HCT116 (cell line): ENCODE measurements around the gene GDAP2. TPM values are rescaled to one million over a fixed set of nuclear protein-coding genes. Genes with fewer than 3 reads are reported as not detected.
"Not testable (repeated sequence)": the region's sequence is repeated elsewhere in the genome, so short reads cannot be mapped to it uniquely, and the experiment has no call there.

Source experiments
- ATAC-seq: fragments of 200-7000 bp; cut with Tn5 transposase; 2 replicates; pipeline ENCODE4 v1.9.1; 2020; ENCODE audit warnings: mild to moderate bottlenecking, moderate library complexity
- BruUV-seq: library from RNA; stranded (reverse); fragments of 400-500 nt; replicated peaks from 2 replicates; lab custom pipeline; 2021; lab: Mats Ljungman, UMichigan
- CTCF ChIA-PET: fragments of 300-600 bp; sonication (Branson Sonifier 250); formaldehyde crosslinking; loops from one replicate; lab custom pipeline; 2021; ENCODE audit warnings: antibody characterized with exemption; lab: Charles Lee
- POLR2A ChIA-PET: fragments of 300-600, 350-600 bp; sonication (Branson Sonifier 250); formaldehyde crosslinking; loops from one replicate; lab custom pipeline; 2021; ENCODE audit warnings: antibody characterized with exemption; lab: Charles Lee
- RAD21 ChIA-PET, 2 experiments: fragments of 300-600 bp; sonication (Branson Sonifier 250); formaldehyde crosslinking; loops; one replicate each; lab custom pipeline; 2023; ENCODE audit warnings: low total read pairs in 2 of 2; ENCODE audit not compliant: uncharacterized antibody in 2 of 2, unreplicated experiment in 2 of 2, low non-redundant PET in 1 of 2; lab: Charles Lee
- DNase-seq: peaks from one replicate; pipeline ENCODE4 v3.0.0-alpha.2; 2010; ENCODE audit warnings: low read depth, low spot score
- H2AFZ ChIP-seq: fragments of 200-600 bp; shearing (Covaris generic), sonication (generic); 2 replicates; pipeline ENCODE4 v1.6.1; 2017; ENCODE audit warnings: low read depth, mixed run types, mixed read lengths, antibody characterized with exemption, low read length; ENCODE audit not compliant: poor library complexity, severe bottlenecking
- H3K27ac ChIP-seq: 2 replicates; pipeline ENCODE4 v1.5.1; 2012; ENCODE audit warnings: low read depth, low read length
- H3K27me3 ChIP-seq: fragments of 200-600 bp; sonication (generic); 2 replicates; pipeline ENCODE4 v1.6.1; 2016; ENCODE audit warnings: mixed run types, low read length, mixed read lengths; ENCODE audit not compliant: insufficient read depth
- H3K36me3 ChIP-seq, 2 experiments: fragments of 200-500 bp in 1 of 2; fragments of 200-600 bp in 1 of 2; sonication (Bioruptor generic) in 1 of 2; sonication (generic) in 1 of 2; 2 replicates each; pipeline versions ENCODE4 v1.5.1 to v1.6.1; 2014 to 2016; ENCODE audit warnings: low read length in 2 of 2, inconsistent platforms in 1 of 2, mixed read lengths in 1 of 2, mixed run types in 1 of 2; ENCODE audit not compliant: insufficient read depth in 2 of 2, control insufficient read depth in 1 of 2
- H3K4me1 ChIP-seq, 2 experiments: fragments of 200-600 bp in 1 of 2; sonication (generic) in 1 of 2; 2 replicates each; pipeline versions ENCODE4 v1.5.1 to v1.6.1; 2012 to 2017; ENCODE audit warnings: low read length in 2 of 2, inconsistent platforms in 1 of 2, mild to moderate bottlenecking in 1 of 2, mixed read lengths in 1 of 2, mixed run types in 1 of 2, moderate library complexity in 1 of 2; ENCODE audit not compliant: insufficient read depth in 2 of 2, control insufficient read depth in 1 of 2
- H3K4me2 ChIP-seq: fragments of 200-600 bp; sonication (generic); 2 replicates; pipeline ENCODE4 v1.6.1; 2017; ENCODE audit warnings: mixed run types, low read length, mixed read lengths
- H3K4me3 ChIP-seq, 2 experiments: fragments of 200-600 bp in 1 of 2; sonication (generic) in 1 of 2; replicated peaks in 1 of 2; 2 replicates each; pipeline ENCODE4 v1.5.1; 2011 to 2016; ENCODE audit warnings: low read length in 2 of 2, control low read depth in 1 of 2, low read depth in 1 of 2, mild to moderate bottlenecking in 1 of 2, mixed read lengths in 1 of 2, mixed run types in 1 of 2
- H3K79me2 ChIP-seq: fragments of 200-600 bp; sonication (generic); 2 replicates; pipeline ENCODE4 v1.6.1; 2017; ENCODE audit warnings: mild to moderate bottlenecking, mixed run types, low read length, moderate library complexity, mixed read lengths; ENCODE audit not compliant: insufficient read depth
- H3K9ac ChIP-seq: fragments of 200-600 bp; sonication (generic); 2 replicates; pipeline ENCODE4 v1.6.1; 2016; ENCODE audit warnings: low read length, mixed read lengths
- H3K9me2 ChIP-seq: fragments of 200-600 bp; sonication (generic), shearing (Covaris generic); 2 replicates; pipeline ENCODE4 v1.6.1; 2017; ENCODE audit warnings: mixed run types, mild to moderate bottlenecking, moderate library complexity; ENCODE audit not compliant: insufficient read depth
- H3K9me3 ChIP-seq, 2 experiments: fragments of 200-500 bp in 1 of 2; fragments of 200-600 bp in 1 of 2; sonication (Bioruptor generic) in 1 of 2; sonication (generic) in 1 of 2; 2 replicates each; pipeline ENCODE4 v1.6.1; 2014 to 2017; ENCODE audit warnings: low read length in 2 of 2, mixed read lengths in 2 of 2, inconsistent platforms in 1 of 2, low read depth in 1 of 2, mild to moderate bottlenecking in 1 of 2, mixed run types in 1 of 2, moderate library complexity in 1 of 2; ENCODE audit not compliant: control insufficient read depth in 1 of 2, insufficient read depth in 1 of 2
- H4K20me1 ChIP-seq: fragments of 200-600 bp; sonication (generic), shearing (Covaris generic); 2 replicates; pipeline ENCODE4 v1.6.1; 2017; ENCODE audit warnings: mixed run types, mild to moderate bottlenecking, moderate library complexity; ENCODE audit not compliant: insufficient read depth
- ATF3 ChIP-seq: IDR thresholded peaks from 2 replicates; pipeline ENCODE4 v1.6.1; 2012
- CBX3 ChIP-seq: IDR thresholded peaks from 2 replicates; pipeline ENCODE4 v1.6.1; 2012; ENCODE audit warnings: low read depth
- CEBPB ChIP-seq: IDR thresholded peaks from 2 replicates; pipeline ENCODE4 v1.6.1; 2012; ENCODE audit warnings: low read depth
- EGR1 ChIP-seq: IDR thresholded peaks from 2 replicates; pipeline ENCODE4 v1.6.1; 2012; ENCODE audit warnings: low read depth
- EZH2 ChIP-seq: fragments of 200-600 bp; sonication (generic); IDR thresholded peaks from 2 replicates; pipeline ENCODE4 v1.6.1; 2017; ENCODE audit warnings: antibody characterized with exemption, mixed run types
- EZH2phosphoT487 ChIP-seq: fragments of 200-600 bp; IDR thresholded peaks from 2 replicates; pipeline ENCODE4 v1.6.1; 2018; ENCODE audit warnings: antibody characterized with exemption, borderline replicate concordance
- FOSL1 ChIP-seq: IDR thresholded peaks from 2 replicates; pipeline ENCODE4 v1.6.1; 2012; ENCODE audit warnings: low read depth
- JUND ChIP-seq: IDR thresholded peaks from 2 replicates; pipeline ENCODE4 v1.6.1; 2012
- MAX ChIP-seq: IDR thresholded peaks from 2 replicates; pipeline ENCODE4 v1.6.1; 2012
- POLR2A ChIP-seq: IDR thresholded peaks from 2 replicates; pipeline ENCODE4 v1.7.0; 2011; ENCODE audit warnings: borderline replicate concordance; ENCODE audit not compliant: insufficient read depth, insufficient read length; ENCODE audit errors: extremely low read depth
- POLR2AphosphoS5 ChIP-seq: IDR thresholded peaks from 2 replicates; pipeline ENCODE4 v1.6.1; 2011; ENCODE audit warnings: mild to moderate bottlenecking, low read depth, low read length, moderate library complexity
- RAD21 ChIP-seq: IDR thresholded peaks from 2 replicates; pipeline ENCODE4 v1.6.1; 2012; ENCODE audit warnings: low read depth, mild to moderate bottlenecking
- REST ChIP-seq: IDR thresholded peaks from 2 replicates; pipeline ENCODE4 v1.6.1; 2012; ENCODE audit warnings: low read depth
- SIN3A ChIP-seq: IDR thresholded peaks from 2 replicates; pipeline ENCODE4 v1.6.1; 2012; ENCODE audit warnings: low read depth
- SP1 ChIP-seq: IDR thresholded peaks from 2 replicates; pipeline ENCODE4 v1.6.1; 2012; ENCODE audit warnings: low read depth
- SRF ChIP-seq: IDR thresholded peaks from 2 replicates; pipeline ENCODE4 v1.6.1; 2012; ENCODE audit warnings: low read depth
- TCF7L2 ChIP-seq: IDR thresholded peaks from 2 replicates; pipeline ENCODE4 v1.7.0; 2011; ENCODE audit warnings: borderline replicate concordance, inconsistent platforms; ENCODE audit not compliant: insufficient read depth, insufficient read length; ENCODE audit errors: extremely low read depth
- YY1 ChIP-seq: IDR thresholded peaks from 2 replicates; pipeline ENCODE4 v1.6.1; 2011; ENCODE audit warnings: low read length, low read depth, moderate library complexity, mild to moderate bottlenecking; ENCODE audit not compliant: insufficient replicate concordance; ENCODE audit errors: extremely low read depth
- ZFX ChIP-seq: fragments of 450-650 bp; IDR thresholded peaks from 2 replicates; pipeline ENCODE4 v1.6.1; 2017
- ZNF274 ChIP-seq: fragments of 200-500 bp; sonication (Bioruptor generic); IDR thresholded peaks from 2 replicates; pipeline ENCODE4 v1.6.1; 2014; ENCODE audit warnings: mild to moderate bottlenecking, low read depth, low read length, inconsistent platforms
- intact Hi-C: fragments of 100-400 bp; cut with micrococcal nuclease; formaldehyde crosslinking; loops from 2 replicates; pipeline ENCODE4 v1.10.0; 2022
- total RNA-seq: library from RNA; stranded (reverse); gene quantifications from one replicate; pipeline ENCODE4 v1.2.1, GENCODE V29; 2021; ENCODE audit not compliant: unreplicated experiment

Gene GDAP2
- total RNA-seq, 1 experiment from 2014 or later = 21.4 TPM

GRCh38 chr1:117846674-117847425 is 82.6 kb downstream of the GDAP2 start:
- Histone ChIP-seq H3K27ac (no peak overlapping the region), H3K4me2 (no peak overlapping the region), H3K27me3 (no peaks in the 10 kb centered on the region), H4K20me1 (no peaks in the 10 kb centered on the region), H3K4me1 (no peaks in the 10 kb centered on the region), H2AFZ (no peak overlapping the region), H3K9me2 (no peaks in the 10 kb centered on the region), H3K36me3 (no peaks in the 10 kb centered on the region), H3K4me3 (no peak overlapping the region), H3K9ac (no peak overlapping the region), H3K79me2 (no peaks in the 10 kb centered on the region), H3K9me3 (no peaks in the 10 kb centered on the region)
- no peak for DNase-seq
- ChIA-PET RAD21 (no interaction called here), POLR2A (no interaction called here), CTCF (no interaction called here)
- intact Hi-C loops = no loop called here
- ATAC-seq = no peak
- TF ChIP-seq CBX3 (no peak), MAX (no peak), YY1 (no peak), ZFX (no peak), EGR1 (no peak), POLR2AphosphoS5 (no peak), ZNF274 (no peak), REST (no peak), POLR2A (no peak), ATF3 (no peak), CEBPB (no peak), SIN3A (no peak), JUND (no peak), SP1 (no peak), EZH2 (no peak), RAD21 (no peak), TCF7L2 (no peak), SRF (no peak), FOSL1 (no peak), EZH2phosphoT487 (no peak)
- no TSS peak for BruUV-seq

- H3K27ac ChIP-seq, POLR2A ChIA-PET, H4K20me1 ChIP-seq, BruUV-seq, H3K9me3 ChIP-seq, H3K9me2 ChIP-seq, intact Hi-C loops, ATAC-seq, H3K4me1 ChIP-seq, DNase-seq, H3K4me2 ChIP-seq, H2AFZ ChIP-seq, H3K79me2 ChIP-seq, H3K9ac ChIP-seq, H3K27me3 ChIP-seq, H3K36me3 ChIP-seq, H3K4me3 ChIP-seq, CTCF ChIA-PET, RAD21 ChIA-PET: not testable (repeated sequence)
Measured at GRCh38 chr1:117844478-117844877, 84.9 kb downstream of the GDAP2 start.
